Ascending aorta (tissue), 2 donors: ENCODE measurements around the gene TACR1. TPM values are rescaled to one million over a fixed set of nuclear protein-coding genes. Genes with fewer than 3 reads are reported as not detected.

Experiments used
- DNase-seq, 2 donors: peaks; one replicate each; pipeline ENCODE4 v3.0.0-alpha.2; 2019; ENCODE audit warnings: low spot score in 2 of 2
- H3K27ac ChIP-seq, 2 donors: fragments of 200-600 bp; sonication (generic); one replicate each; pipeline ENCODE4 v1.5.1; 2016 to 2017; ENCODE audit warnings: mild to moderate bottlenecking in 1 of 2
- H3K27me3 ChIP-seq: fragments of 200-600 bp; sonication (generic); one replicate; pipeline ENCODE4 v1.5.1; 2017
- H3K36me3 ChIP-seq, 2 donors: fragments of 200-600 bp; sonication (generic); one replicate each; pipeline ENCODE4 v1.5.1; 2016
- H3K4me1 ChIP-seq, 2 donors: fragments of 200-600 bp; sonication (generic); one replicate each; pipeline ENCODE4 v1.5.1; 2016 to 2017; ENCODE audit warnings: mild to moderate bottlenecking in 1 of 2
- H3K4me3 ChIP-seq, 2 donors: fragments of 200-600 bp; sonication (generic); one replicate each; pipeline ENCODE4 v1.5.1; 2016 to 2017; ENCODE audit warnings: mild to moderate bottlenecking in 1 of 2
- H3K9me3 ChIP-seq, 2 donors: fragments of 200-600 bp; sonication (generic); one replicate each; pipeline ENCODE4 v1.5.1; 2016
- intact Hi-C: fragments of 100-400 bp; cut with DNase I; formaldehyde crosslinking; loops from one replicate; pipeline ENCODE4 v1.15.1; 2023
- total RNA-seq: library from RNA; depleted of rRNA; stranded (reverse); fragments of >200 nt; gene quantifications from one replicate; pipeline ENCODE4 v1.1.0, GENCODE V29; 2016
- TF ChIP-seq, protein P1 (sequence below), 3 experiments: fragments of 200-600 bp in 2 of 3; fragments of 450-650 bp in 1 of 3; sonication (generic) in 2 of 3; IDR thresholded peaks; one replicate each; pipeline ENCODE4 v1.5.1; 2016 to 2019; ENCODE audit warnings: antibody characterized with exemption in 3 of 3, mild to moderate bottlenecking in 1 of 3, moderate library complexity in 1 of 3

The TACR1 gene
- total RNA-seq, 1 donor from 2014 or later: 27.5 TPM

DNA sequence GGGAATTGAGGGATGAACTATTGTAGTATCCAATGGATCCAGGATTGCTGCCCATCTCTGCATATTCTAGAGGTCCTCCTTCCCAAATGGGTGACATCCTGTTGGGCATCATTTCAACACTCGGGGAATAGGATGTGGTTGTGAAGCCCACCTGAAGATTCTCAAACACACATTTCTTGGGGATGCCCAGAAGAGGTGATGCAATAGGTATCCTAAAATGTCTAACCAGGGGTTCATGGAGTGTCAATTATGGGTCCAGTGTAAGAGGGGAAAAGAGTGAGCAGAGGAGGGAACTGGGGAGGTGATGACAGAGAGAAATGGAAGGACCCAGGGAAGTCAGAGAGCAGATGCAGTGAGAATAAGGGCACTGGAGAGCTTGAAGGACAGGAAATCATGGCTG lies 188.7 kb downstream of the TACR1 start:
- no peaks in the 10 kb centered on the region for H3K9me3 ChIP-seq

DNA sequence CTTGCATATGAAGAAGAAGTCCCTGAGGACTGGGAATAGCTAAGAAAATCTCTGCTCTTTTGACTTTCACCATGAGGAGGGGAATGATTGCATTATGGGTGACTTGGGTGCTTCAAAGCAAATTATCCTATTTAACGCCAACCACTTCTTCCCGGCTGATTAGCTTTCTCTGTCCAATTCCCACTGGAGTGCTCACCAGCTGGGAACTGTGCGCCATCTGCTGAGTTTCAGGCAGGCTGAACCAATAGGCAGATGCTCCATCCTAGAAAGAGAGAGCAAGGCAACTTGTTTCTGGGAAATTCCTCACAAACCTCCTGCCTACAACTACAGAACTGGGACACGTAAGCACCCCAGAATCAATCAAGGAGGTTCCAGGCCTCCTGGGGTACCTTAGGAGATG lies 191.5 kb downstream of the TACR1 start:
- Histone ChIP-seq H3K4me1 (no peaks in the 10 kb centered on the region), H3K27me3 (no peaks in the 10 kb centered on the region), H3K27ac (no peak overlapping the region), H3K36me3 (no peaks in the 10 kb centered on the region), H3K4me3 (no peak overlapping the region), H3K9me3 (no peaks in the 10 kb centered on the region)
- intact Hi-C loops: no loop called here
- TF ChIP-seq, protein P1, sequence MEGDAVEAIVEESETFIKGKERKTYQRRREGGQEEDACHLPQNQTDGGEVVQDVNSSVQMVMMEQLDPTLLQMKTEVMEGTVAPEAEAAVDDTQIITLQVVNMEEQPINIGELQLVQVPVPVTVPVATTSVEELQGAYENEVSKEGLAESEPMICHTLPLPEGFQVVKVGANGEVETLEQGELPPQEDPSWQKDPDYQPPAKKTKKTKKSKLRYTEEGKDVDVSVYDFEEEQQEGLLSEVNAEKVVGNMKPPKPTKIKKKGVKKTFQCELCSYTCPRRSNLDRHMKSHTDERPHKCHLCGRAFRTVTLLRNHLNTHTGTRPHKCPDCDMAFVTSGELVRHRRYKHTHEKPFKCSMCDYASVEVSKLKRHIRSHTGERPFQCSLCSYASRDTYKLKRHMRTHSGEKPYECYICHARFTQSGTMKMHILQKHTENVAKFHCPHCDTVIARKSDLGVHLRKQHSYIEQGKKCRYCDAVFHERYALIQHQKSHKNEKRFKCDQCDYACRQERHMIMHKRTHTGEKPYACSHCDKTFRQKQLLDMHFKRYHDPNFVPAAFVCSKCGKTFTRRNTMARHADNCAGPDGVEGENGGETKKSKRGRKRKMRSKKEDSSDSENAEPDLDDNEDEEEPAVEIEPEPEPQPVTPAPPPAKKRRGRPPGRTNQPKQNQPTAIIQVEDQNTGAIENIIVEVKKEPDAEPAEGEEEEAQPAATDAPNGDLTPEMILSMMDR (IDR thresholded peaks at IDR 0.05): no peak
- DNase-seq: no peak

More for the DNA sequence above, 188.7 kb downstream of the TACR1 start:
- Histone ChIP-seq H3K27me3 (no peaks in the 10 kb centered on the region), H3K27ac (no peak overlapping the region), H3K36me3 (no peaks in the 10 kb centered on the region), H3K4me3 (no peak overlapping the region), H3K4me1 (no peaks in the 10 kb centered on the region)
- no peak for DNase-seq
- TF ChIP-seq, protein P1 (IDR thresholded peaks at IDR 0.05): no peak
- intact Hi-C loops: no loop called here

DNA sequence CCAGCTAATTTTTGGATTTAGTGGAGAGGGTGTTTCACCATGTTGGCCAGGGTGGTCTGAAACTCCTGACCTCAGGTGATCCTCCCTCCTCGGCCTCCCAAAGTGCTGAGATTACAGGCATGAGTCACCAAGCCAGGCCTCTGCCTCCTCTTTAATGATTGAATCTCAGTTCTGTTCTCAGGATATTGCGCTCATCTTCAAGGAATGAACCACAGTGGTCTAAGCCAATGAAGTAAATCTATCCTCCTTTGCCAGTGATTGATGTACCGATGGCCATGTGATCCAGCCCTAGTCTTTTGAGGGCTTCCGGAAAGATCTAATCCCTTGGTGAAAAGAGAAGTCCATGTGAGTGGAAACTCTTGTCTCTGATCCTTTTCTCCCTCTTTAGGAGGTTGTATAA lies 192.3 kb downstream of the TACR1 start:
- no peak for DNase-seq
- intact Hi-C loops: no loop called here
- H3K4me3 ChIP-seq: no peak overlapping the region
- no peaks in the 10 kb centered on the region for H3K9me3 ChIP-seq
- H3K4me1 ChIP-seq: no peaks in the 10 kb centered on the region
- TF ChIP-seq, protein P1 (IDR thresholded peaks at IDR 0.05): no peak
- no peaks in the 10 kb centered on the region for H3K36me3 ChIP-seq
- no peaks in the 10 kb centered on the region for H3K27me3 ChIP-seq
- H3K27ac ChIP-seq: no peak overlapping the region

DNA sequence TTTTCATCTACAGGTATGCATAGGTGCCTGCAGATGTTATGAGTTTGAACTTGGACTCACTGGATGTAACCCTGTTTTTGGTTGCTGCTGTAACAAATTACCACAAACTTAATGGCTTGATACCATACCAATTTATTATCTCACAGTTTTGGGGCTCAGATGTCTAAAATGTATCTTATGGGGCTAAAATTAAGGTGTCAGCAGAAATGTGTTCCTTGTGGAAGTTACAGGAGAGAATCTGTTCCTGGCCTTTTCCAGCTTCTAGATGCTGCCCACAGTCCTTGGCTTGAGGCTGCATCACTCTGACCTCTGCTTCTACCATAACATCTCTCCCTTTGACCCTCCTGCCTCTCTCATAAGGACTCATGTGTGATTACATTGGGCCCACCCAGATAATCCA lies 193.3 kb downstream of the TACR1 start:
- Histone ChIP-seq H3K4me1 (no peaks in the 10 kb centered on the region), H3K9me3 (no peaks in the 10 kb centered on the region), H3K4me3 (no peak overlapping the region), H3K27me3 (no peaks in the 10 kb centered on the region), H3K27ac (no peak overlapping the region), H3K36me3 (no peaks in the 10 kb centered on the region)
- TF ChIP-seq, protein P1 (IDR thresholded peaks at IDR 0.05): no peak
- no peak for DNase-seq
- intact Hi-C loops: no loop called here

GRCh38 chr2:75003773-75004172 lies 195.5 kb downstream of the TACR1 start:
- Histone ChIP-seq H3K9me3 (no peaks in the 10 kb centered on the region), H3K27ac (no peak overlapping the region), H3K27me3 (no peaks in the 10 kb centered on the region), H3K4me3 (no peak overlapping the region), H3K4me1 (no peaks in the 10 kb centered on the region), H3K36me3 (no peaks in the 10 kb centered on the region)
- no peak for DNase-seq
- intact Hi-C loops: no loop called here
- TF ChIP-seq, protein P1 (IDR thresholded peaks at IDR 0.05): no peak

GRCh38 chr2:75003276-75003675 lies 196.0 kb downstream of the TACR1 start:
- no peaks in the 10 kb centered on the region for H3K27me3 ChIP-seq
- no peaks in the 10 kb centered on the region for H3K4me1 ChIP-seq
- H3K9me3 ChIP-seq: no peaks in the 10 kb centered on the region
- no peak for DNase-seq
- no peak overlapping the region for H3K4me3 ChIP-seq
- no peaks in the 10 kb centered on the region for H3K36me3 ChIP-seq
- intact Hi-C loops: no loop called here
- H3K27ac ChIP-seq: no peak overlapping the region
- TF ChIP-seq, protein P1 (IDR thresholded peaks at IDR 0.05): no peak
